SH-SY5Y (cell line): ENCODE results near the gene MUC7.

Source experiments
- GATA2 ChIP-seq: IDR thresholded peaks from 2 replicates; pipeline ENCODE4 v1.6.1; 2011; ENCODE audit warnings: mild to moderate bottlenecking, low read depth, low read length
- GATA3 ChIP-seq: IDR thresholded peaks from 2 replicates; pipeline ENCODE4 v1.6.1; 2011; ENCODE audit warnings: low read depth, mild to moderate bottlenecking, low read length, moderate library complexity

The MUC7 gene

GRCh38 chr4:70471897-70472296, at the start of gene MUC7:
Gene MUC7 (plus strand): TSS chr4:70472197. CDS start chr4:70474022, 1,825 bp downstream.
- TF ChIP-seq GATA3 (no peak), GATA2 (no peak)

- no peak for TF ChIP-seq GATA3
Measured at GRCh38 chr4:70425306-70425705, 46.7 kb upstream of the MUC7 start.

- TF ChIP-seq GATA2 (no peak), GATA3 (no peak)
Measured at GRCh38 chr4:70426789-70427188, 45.2 kb upstream of the MUC7 start.

GRCh38 chr4:70437197-70437596, 34.8 kb upstream of the MUC7 start:
- TF ChIP-seq GATA3 (no peak), GATA2 (no peak)

- TF ChIP-seq GATA2 (no peak), GATA3 (no peak)
Measured at GRCh38 chr4:70442474-70442873, 29.5 kb upstream of the MUC7 start.

GRCh38 chr4:70443329-70443728, 28.7 kb upstream of the MUC7 start:
- TF ChIP-seq GATA2 (no peak), GATA3 (no peak)

- TF ChIP-seq GATA3 = no peak
- no peak for TF ChIP-seq GATA2
Measured at GRCh38 chr4:70449220-70449619, 22.8 kb upstream of the MUC7 start.

GRCh38 chr4:70452946-70453345, 19.1 kb upstream of the MUC7 start:
- no peak for TF ChIP-seq GATA2
- TF ChIP-seq GATA3 = no peak

- TF ChIP-seq GATA3 = no peak
- TF ChIP-seq GATA2 = no peak
Measured at GRCh38 chr4:70463335-70463734, 8.7 kb upstream of the MUC7 start.

- TF ChIP-seq GATA2 (no peak), GATA3 (no peak)
Measured at GRCh38 chr4:70473679-70474078, 1.7 kb downstream of the MUC7 start.

- TF ChIP-seq GATA2 (no peak), GATA3 (no peak)
Measured at GRCh38 chr4:70488748-70489147, 16.8 kb downstream of the MUC7 start.

- no peak for TF ChIP-seq GATA2
- no peak for TF ChIP-seq GATA3
Measured at GRCh38 chr4:70496231-70496630, 24.2 kb downstream of the MUC7 start.

- TF ChIP-seq GATA3 = no peak
- TF ChIP-seq GATA2 = no peak
Measured at GRCh38 chr4:70504733-70505132, 32.7 kb downstream of the MUC7 start.

GRCh38 chr4:70505151-70505748, 33.3 kb downstream of the MUC7 start:
- TF ChIP-seq GATA3 = no peak
- TF ChIP-seq GATA2 = no peak

- TF ChIP-seq GATA3 (no peak), GATA2 (no peak)
Measured at GRCh38 chr4:70508801-70509200, 36.8 kb downstream of the MUC7 start.

GRCh38 chr4:70511365-70511764, 39.4 kb downstream of the MUC7 start:
- TF ChIP-seq GATA2 = no peak
- TF ChIP-seq GATA3 = no peak
